Uterus (tissue), 2 donors: ENCODE data around the gene U2SURP.

ENCODE experiments used
- CTCF ChIP-seq, 4 experiments: fragments of 200-600 bp in 2 of 4; fragments of 450-650 bp in 2 of 4; sonication (generic) in 2 of 4; IDR thresholded peaks; one replicate each; pipeline ENCODE4 v1.5.1; 2016 to 2019; ENCODE audit warnings: antibody characterized with exemption in 4 of 4, mild to moderate bottlenecking in 2 of 4, moderate library complexity in 1 of 4
- POLR2A ChIP-seq, 2 donors: fragments of 450-650 bp; IDR thresholded peaks; one replicate each; pipeline ENCODE4 v1.6.1; 2016; ENCODE audit warnings: antibody characterized with exemption in 2 of 2, mild to moderate bottlenecking in 1 of 2, moderate library complexity in 1 of 2

GRCh38 chr3:142982038-142982773 is 19.2 kb upstream of the U2SURP start:
- no peak for TF ChIP-seq CTCF (IDR thresholded peaks at IDR 0.05)
- TF ChIP-seq POLR2A (IDR thresholded peaks at IDR 0.05): no peak
